Ishikawa (cell line): Measurements from ENCODE around the gene PHF24.

Experiments
- CEBPB ChIP-seq: IDR thresholded peaks from 2 replicates; pipeline ENCODE4 v1.6.1; 2012
- CREB1 ChIP-seq: IDR thresholded peaks from 2 replicates; pipeline ENCODE4 v1.6.1; 2012; ENCODE audit warnings: low read depth
- EGR1 ChIP-seq: IDR thresholded peaks from 2 replicates; pipeline ENCODE4 v1.6.1; 2012
- EP300 ChIP-seq: IDR thresholded peaks from 2 replicates; pipeline ENCODE4 v1.6.1; 2012; ENCODE audit warnings: borderline replicate concordance
- FOXM1 ChIP-seq: IDR thresholded peaks from 2 replicates; pipeline ENCODE4 v1.6.1; 2012; ENCODE audit warnings: low read depth, borderline replicate concordance
- MAX ChIP-seq: IDR thresholded peaks from 2 replicates; pipeline ENCODE4 v1.6.1; 2012
- NFIC ChIP-seq: IDR thresholded peaks from 2 replicates; pipeline ENCODE4 v1.6.1; 2012
- RAD21 ChIP-seq: IDR thresholded peaks from 2 replicates; pipeline ENCODE4 v1.6.1; 2012; ENCODE audit warnings: low read depth
- REST ChIP-seq: IDR thresholded peaks from 2 replicates; pipeline ENCODE4 v1.6.1; 2012; ENCODE audit warnings: low read depth, mild to moderate bottlenecking
- TAF1 ChIP-seq: IDR thresholded peaks from 2 replicates; pipeline ENCODE4 v1.6.1; 2012; ENCODE audit warnings: low read depth, mild to moderate bottlenecking
- TCF12 ChIP-seq: IDR thresholded peaks from 2 replicates; pipeline ENCODE4 v1.6.1; 2012; ENCODE audit warnings: low read depth
- TEAD4 ChIP-seq: IDR thresholded peaks from 2 replicates; pipeline ENCODE4 v1.6.1; 2012
- USF1 ChIP-seq: IDR thresholded peaks from 2 replicates; pipeline ENCODE4 v1.6.1; 2012
- YY1 ChIP-seq: IDR thresholded peaks from 2 replicates; pipeline ENCODE4 v1.6.1; 2012; ENCODE audit warnings: low read depth
- ZBTB7A ChIP-seq: IDR thresholded peaks from 2 replicates; pipeline ENCODE4 v1.6.1; 2012; ENCODE audit warnings: low read depth

The PHF24 gene

DNA sequence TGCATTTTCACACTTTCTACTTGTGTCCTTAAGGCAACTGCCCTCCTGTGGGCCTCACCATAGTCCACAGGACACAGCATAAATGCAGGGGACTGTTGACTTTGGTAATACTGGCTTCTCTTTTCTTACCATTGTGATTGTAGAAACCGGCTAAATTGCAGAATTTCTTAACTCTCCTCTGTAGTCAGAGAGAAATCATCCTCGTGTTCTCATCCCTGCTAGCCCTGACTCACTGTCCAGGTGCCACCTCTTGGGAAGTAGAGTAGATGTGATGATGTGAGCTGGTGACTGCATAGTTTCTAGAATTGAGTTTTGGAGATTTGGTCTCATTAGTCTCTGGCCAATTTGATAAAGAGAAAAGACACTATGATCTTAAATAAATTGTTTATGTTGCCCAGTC, 5.5 kb downstream of the PHF24 start:
- TF ChIP-seq MAX (no peak), USF1 (no peak), CEBPB (no peak), FOXM1 (no peak), EGR1 (no peak), TEAD4 (no peak), RAD21 (no peak), EP300 (no peak), YY1 (no peak), TCF12 (no peak), CREB1 (no peak), ZBTB7A (no peak), TAF1 (no peak), REST (no peak), NFIC (no peak)

DNA sequence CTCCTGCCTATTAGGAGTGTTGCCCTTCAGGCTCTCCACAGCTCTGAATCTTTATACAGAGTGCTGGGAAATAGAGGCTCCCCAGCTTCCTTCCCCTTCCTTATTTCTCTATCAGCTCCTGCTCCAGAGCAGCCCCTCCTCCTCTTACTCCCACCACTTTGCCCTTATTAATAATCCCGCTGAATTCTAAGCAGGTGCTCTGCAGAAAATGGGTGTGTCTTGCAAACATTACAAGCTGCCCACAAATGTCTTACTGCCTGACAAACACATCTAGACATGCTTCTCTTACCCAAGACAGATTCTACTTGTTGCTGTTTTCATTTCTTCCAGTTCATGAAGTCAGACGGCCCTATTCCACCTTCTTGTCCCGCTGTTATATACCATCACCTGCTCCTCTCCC, 6.4 kb downstream of the PHF24 start:
- no peak for TF ChIP-seq YY1
- TF ChIP-seq NFIC: no peak
- TF ChIP-seq USF1: no peak
- TF ChIP-seq REST: no peak
- no peak for TF ChIP-seq EGR1
- no peak for TF ChIP-seq ZBTB7A
- no peak for TF ChIP-seq FOXM1
- no peak for TF ChIP-seq CEBPB
- no peak for TF ChIP-seq MAX
- no peak for TF ChIP-seq CREB1
- no peak for TF ChIP-seq TCF12
- TF ChIP-seq EP300: no peak
- TF ChIP-seq TAF1: no peak
- no peak for TF ChIP-seq RAD21

- TF ChIP-seq NFIC (no peak), USF1 (no peak), REST (no peak)
These were observed 13.2 kb downstream of the PHF24 start for GRCh38 chr9:34971146-34971811.

- TF ChIP-seq TEAD4 (no peak), CEBPB (no peak), ZBTB7A (no peak), NFIC (no peak), TAF1 (no peak), REST (no peak), EGR1 (no peak), USF1 (no peak), FOXM1 (no peak), CREB1 (no peak), YY1 (no peak), EP300 (no peak)
These were observed 16.6 kb downstream of the PHF24 start for GRCh38 chr9:34974664-34975063.
